ENCODE measurements around the gene GOLGA7B. TPM values are rescaled to one million over a fixed set of nuclear protein-coding genes. Genes with fewer than 3 reads are reported as not detected.

Gene GOLGA7B
- total and polyA plus RNA-seq, 12 donors, result 0.05 to 1.0 (median 0.24) TPM

DNA sequence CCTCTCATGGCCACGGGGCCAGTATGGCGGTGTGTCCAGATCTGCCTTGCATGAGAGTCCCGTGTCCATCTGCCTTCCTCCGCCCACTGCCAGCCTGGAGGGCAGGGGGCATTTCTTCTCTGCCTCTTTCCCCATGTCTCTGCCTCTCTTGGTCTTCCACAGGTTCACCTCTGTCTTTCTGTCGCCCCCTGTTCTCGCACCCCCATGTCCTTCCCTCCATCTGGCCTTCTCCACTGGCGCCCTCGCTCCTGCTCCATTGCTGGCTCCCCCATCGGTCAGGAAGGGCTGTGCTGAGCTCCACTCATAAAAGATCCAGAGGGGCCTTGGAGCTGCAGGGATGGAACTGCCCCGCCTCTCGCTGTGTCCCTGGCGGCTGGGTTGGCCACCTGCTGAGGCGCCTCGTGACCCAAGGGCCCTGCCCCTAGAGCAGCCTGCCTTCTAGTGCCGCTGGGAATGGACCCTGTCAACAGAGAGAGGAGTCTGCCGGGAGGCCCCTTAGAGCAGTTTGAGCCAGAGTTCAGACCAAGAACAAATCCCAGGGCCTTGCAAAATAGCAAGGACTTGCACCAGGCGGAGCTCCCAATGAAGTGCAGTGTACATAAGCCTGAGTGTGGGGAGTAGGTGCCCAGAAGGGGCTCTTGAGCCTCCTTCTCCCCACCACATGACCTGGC is 42.0 kb downstream of the GOLGA7B start:
- DNase-seq, result no peak
- H3K9me3 ChIP-seq, result no peaks in the 10 kb centered on the region
- intact Hi-C loops (cut with DNase I), result no loop called here
- H3K27me3 ChIP-seq, result peaks cover 0 to 18% (median 0%) of the 10 kb centered on the region in 7 donors
- TF ChIP-seq CTCF (IDR thresholded peaks at IDR 0.05), result no peak
- H3K36me3 ChIP-seq, result no peaks in the 10 kb centered on the region
- ATAC-seq, result peak in 1 of 8 donors; percentile 20
- 80 to 82% methylated on average over 17 of the region's 17 CpGs for WGBS, 2 donors
- H3K27ac ChIP-seq, result no peak overlapping the region
- no peak overlapping the region for H3K4me3 ChIP-seq
- peaks cover 0 to 11% (median 0%) of the 10 kb centered on the region in 9 donors for H3K4me1 ChIP-seq

DNA sequence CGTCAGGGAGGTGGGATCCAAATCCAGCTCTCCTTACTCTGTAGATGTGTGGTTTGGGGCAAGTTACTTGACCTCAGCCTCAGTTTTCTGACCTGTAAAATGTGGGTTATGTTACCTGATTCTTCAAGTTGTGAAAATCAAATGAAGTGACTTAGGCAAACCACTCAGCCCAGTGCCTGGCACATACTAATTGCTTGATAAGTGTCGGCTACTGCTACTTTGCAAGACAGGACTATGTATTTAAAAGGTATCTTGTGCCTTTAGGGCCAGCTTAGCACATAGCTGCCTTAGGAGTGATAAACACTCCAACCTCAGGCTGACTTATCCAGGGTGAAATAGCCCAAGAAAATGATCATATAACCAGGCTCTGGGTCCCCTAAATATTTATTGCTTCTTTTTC is 42.9 kb downstream of the GOLGA7B start:
- ATAC-seq (no peak), DNase-seq (no peak)
- H3K4me3 ChIP-seq, result no peak overlapping the region
- 79 to 88% methylated on average over 2 of the region's 2 CpGs for WGBS, 2 donors
- H3K4me1 ChIP-seq, result peaks cover 0 to 11% (median 0%) of the 10 kb centered on the region in 9 donors
- intact Hi-C loops (cut with DNase I), result no loop called here
- TF ChIP-seq CTCF (IDR thresholded peaks at IDR 0.05), result no peak
- no peaks in the 10 kb centered on the region for H3K9me3 ChIP-seq
- H3K27me3 ChIP-seq, result peaks cover 0 to 26% (median 0%) of the 10 kb centered on the region in 7 donors
- H3K27ac ChIP-seq, result no peak overlapping the region
- no peaks in the 10 kb centered on the region for H3K36me3 ChIP-seq

DNA sequence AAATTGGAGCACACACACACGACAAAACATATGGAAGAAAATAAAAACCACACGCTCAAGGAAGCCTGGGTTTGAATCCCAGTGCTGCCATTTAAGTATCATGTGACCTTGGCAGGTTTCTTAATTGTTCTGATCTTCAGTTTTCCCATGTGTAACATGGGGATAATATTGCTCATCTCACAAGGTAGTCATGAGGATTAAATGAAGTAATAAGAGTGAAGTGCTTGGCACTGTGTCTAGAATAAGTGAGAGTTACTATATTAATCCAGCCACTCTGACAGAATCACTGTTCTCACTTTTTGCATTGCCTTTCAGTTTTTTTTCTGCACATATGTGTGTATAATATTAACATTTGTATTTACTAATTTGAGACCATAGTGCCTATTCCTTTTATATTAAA is 43.3 kb downstream of the GOLGA7B start:
- Histone ChIP-seq H3K9me3 (no peaks in the 10 kb centered on the region), H3K4me1 (peaks cover 0 to 11% (median 0%) of the 10 kb centered on the region in 9 donors), H3K27me3 (peaks cover 0 to 26% (median 0%) of the 10 kb centered on the region in 7 donors), H3K36me3 (no peaks in the 10 kb centered on the region), H3K4me3 (no peak overlapping the region), H3K27ac (no peak overlapping the region)
- TF ChIP-seq CTCF (IDR thresholded peaks at IDR 0.05), result no peak
- WGBS, 2 donors, result 83 to 91% methylated on average over 2 of the region's 2 CpGs
- no peak for DNase-seq
- ATAC-seq, result no peak
- intact Hi-C loops (cut with DNase I), result no loop called here

DNA sequence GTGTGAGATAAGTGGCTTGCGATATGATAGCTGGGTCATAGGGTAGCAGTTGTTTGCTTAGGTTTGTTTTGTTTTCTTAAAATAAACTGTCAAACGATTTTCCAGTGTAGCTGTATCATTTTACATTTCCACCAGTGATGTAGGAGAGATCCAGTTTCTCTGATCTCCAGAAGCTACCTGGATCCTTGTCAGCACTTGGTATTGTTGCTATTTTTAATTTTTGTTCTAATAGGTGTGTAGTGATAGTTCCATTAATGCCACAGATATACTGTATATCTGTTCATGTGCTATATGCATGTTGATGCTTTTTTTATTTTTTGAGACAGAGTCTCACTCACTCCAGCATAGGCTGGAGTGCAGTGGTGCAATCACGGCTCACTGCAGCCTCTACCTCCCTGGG is 44.4 kb downstream of the GOLGA7B start:
- no peaks in the 10 kb centered on the region for H3K36me3 ChIP-seq
- 75 to 85% methylated on average over 3 of the region's 3 CpGs for WGBS, 2 donors
- TF ChIP-seq CTCF (IDR thresholded peaks at IDR 0.05), result no peak
- H3K4me3 ChIP-seq, result no peak overlapping the region
- intact Hi-C loops (cut with DNase I), result no loop called here
- no peak overlapping the region for H3K27ac ChIP-seq
- H3K9me3 ChIP-seq, result no peaks in the 10 kb centered on the region
- peaks cover 0 to 31% (median 0%) of the 10 kb centered on the region in 7 donors for H3K27me3 ChIP-seq
- DNase-seq, result no peak
- no peak for ATAC-seq
- H3K4me1 ChIP-seq, result peaks cover 0 to 15% (median 3%) of the 10 kb centered on the region in 9 donors
